SK-N-SH (cell line): ENCODE measurements around the gene UTP3. TPM values are rescaled to one million over a fixed set of nuclear protein-coding genes. Genes with fewer than 3 reads are reported as not detected.
A peak's percentile ranks its signal among the peaks of the same experiment; 100 is the strongest.
"Not testable (repeated sequence)": the region's sequence is repeated elsewhere in the genome, so short reads cannot be mapped to it uniquely, and the experiment has no call there.

ENCODE experiments used
- CTCF ChIA-PET: fragments of 300-600, 350-600 bp; formaldehyde crosslinking; extraction: SDS; loops from one replicate; lab custom pipeline; 2021; lab: Yijun Ruan, JAX
- POLR2A ChIA-PET: fragments of 350-600 bp; sonication (Branson Sonifier 250); formaldehyde crosslinking; extraction: SDS; loops from one replicate; lab custom pipeline; 2020; ENCODE audit warnings: antibody characterized with exemption, inconsistent platforms; lab: Yijun Ruan, JAX
- DNase-seq: peaks from one replicate; pipeline ENCODE4 v3.0.0; 2012
- H2AFZ ChIP-seq: fragments of 200-600 bp; sonication (generic); 2 replicates; pipeline ENCODE4 v1.8.1; 2016; ENCODE audit warnings: antibody characterized with exemption, mild to moderate bottlenecking, low read depth
- H3F3A ChIP-seq: fragments of 200-600 bp; sonication (generic); replicated peaks from 2 replicates; pipeline ENCODE3; 2016; ENCODE audit warnings: antibody characterized with exemption, mild to moderate bottlenecking; ENCODE audit not compliant: insufficient read depth
- H3K27ac ChIP-seq, 2 experiments: fragments of 200-500 bp in 1 of 2; fragments of 200-600 bp in 1 of 2; sonication (Bioruptor generic) in 1 of 2; sonication (generic), shearing (Covaris generic) in 1 of 2; 2 replicates each; pipeline versions ENCODE4 v1.5.1 to v1.6.1; 2014 to 2016; ENCODE audit warnings: low read depth in 2 of 2, inconsistent platforms in 1 of 2, low read length in 1 of 2, mild to moderate bottlenecking in 1 of 2, mixed read lengths in 1 of 2
- H3K27me3 ChIP-seq: fragments of 200-600 bp; sonication (generic), shearing (Covaris generic); 2 replicates; pipeline ENCODE4 v1.6.1; 2016; ENCODE audit warnings: mixed run types; ENCODE audit not compliant: insufficient read depth
- H3K36me3 ChIP-seq, 2 experiments: fragments of 200-500 bp in 1 of 2; fragments of 200-600 bp in 1 of 2; sonication (Bioruptor generic) in 1 of 2; sonication (generic) in 1 of 2; replicated peaks in 1 of 2; 2 replicates each; pipeline versions ENCODE3 to v1.5.1; 2014 to 2016; ENCODE audit warnings: low read length in 1 of 2, mild to moderate bottlenecking in 1 of 2; ENCODE audit not compliant: insufficient read depth in 2 of 2, control insufficient read depth in 1 of 2
- H3K4me1 ChIP-seq, 2 experiments: fragments of 200-500 bp in 1 of 2; fragments of 200-600 bp in 1 of 2; sonication (Bioruptor generic) in 1 of 2; sonication (generic), shearing (Covaris generic) in 1 of 2; 2 replicates each; pipeline versions ENCODE4 v1.5.1 to v1.6.1; 2014 to 2016; ENCODE audit warnings: low read depth in 1 of 2, low read length in 1 of 2, mixed run types in 1 of 2; ENCODE audit not compliant: insufficient read depth in 2 of 2, control insufficient read depth in 1 of 2
- H3K4me2 ChIP-seq: fragments of 200-600 bp; sonication (generic), shearing (Covaris generic); 2 replicates; pipeline ENCODE4 v1.6.1; 2017; ENCODE audit warnings: mixed run types
- H3K4me3 ChIP-seq, 2 experiments: fragments of 200-500 bp in 1 of 2; fragments of 200-600 bp in 1 of 2; sonication (Bioruptor generic) in 1 of 2; sonication (generic), shearing (Covaris generic) in 1 of 2; 2 replicates each; pipeline versions ENCODE4 v1.5.1 to v1.8.1; 2014 to 2016; ENCODE audit warnings: low read depth in 2 of 2, inconsistent platforms in 1 of 2, low read length in 1 of 2, mild to moderate bottlenecking in 1 of 2, mixed read lengths in 1 of 2, moderate library complexity in 1 of 2
- H3K79me2 ChIP-seq: fragments of 200-600 bp; sonication (generic); 2 replicates; pipeline ENCODE4 v1.8.1; 2017; ENCODE audit warnings: mild to moderate bottlenecking; ENCODE audit not compliant: insufficient read depth
- H3K9ac ChIP-seq: fragments of 200-600 bp; sonication (generic); 2 replicates; pipeline ENCODE4 v1.6.1; 2017; ENCODE audit warnings: mixed run types
- H3K9me2 ChIP-seq: fragments of 200-600 bp; sonication (generic); 2 replicates; pipeline ENCODE4 v1.6.1; 2017; ENCODE audit warnings: mixed run types
- H3K9me3 ChIP-seq: fragments of 200-600 bp; sonication (generic); 2 replicates; pipeline ENCODE4 v1.6.1; 2017; ENCODE audit warnings: mixed run types, mild to moderate bottlenecking, moderate library complexity
- H4K20me1 ChIP-seq: fragments of 200-600 bp; sonication (generic); 2 replicates; pipeline ENCODE4 v1.6.1; 2017; ENCODE audit warnings: mild to moderate bottlenecking, mixed run types; ENCODE audit not compliant: insufficient read depth
- EZH2phosphoT487 ChIP-seq: fragments of 200-600 bp; sonication (generic); IDR thresholded peaks from 2 replicates; pipeline ENCODE4 v1.6.1; 2017; ENCODE audit warnings: low read depth, mixed run types, mild to moderate bottlenecking, antibody characterized with exemption, moderate library complexity, borderline replicate concordance
- FOSL2 ChIP-seq: IDR thresholded peaks from 2 replicates; pipeline ENCODE4 v1.4.0; 2012; ENCODE audit warnings: low read depth, mild to moderate bottlenecking, moderate library complexity, borderline replicate concordance
- FOXJ3 ChIP-seq: sonication (generic); formaldehyde crosslinking; IDR thresholded peaks from 2 replicates; pipeline ENCODE4 v1.5.1; 2020; ENCODE audit warnings: mild to moderate bottlenecking, missing genetic modification reagents
- GATA2 ChIP-seq: sonication (generic); formaldehyde crosslinking; IDR thresholded peaks from 2 replicates; pipeline ENCODE4 v1.5.0; 2020; ENCODE audit warnings: mild to moderate bottlenecking, missing genetic modification reagents
- MXI1 ChIP-seq: IDR thresholded peaks from 2 replicates; pipeline ENCODE4 v1.6.1; 2012; ENCODE audit warnings: mild to moderate bottlenecking, low read depth, low read length, improper control_type of control experiment
- NFIC ChIP-seq: IDR thresholded peaks from 2 replicates; pipeline ENCODE4 v1.4.0; 2012; ENCODE audit warnings: borderline replicate concordance
- PBX3 ChIP-seq: IDR thresholded peaks from 2 replicates; pipeline ENCODE4; 2012
- POLR2AphosphoS5 ChIP-seq: IDR thresholded peaks from 2 replicates; pipeline ENCODE4 v1.6.1; 2012; ENCODE audit warnings: low read depth, low read length
- RAD21 ChIP-seq: IDR thresholded peaks from 2 replicates; pipeline ENCODE4 v1.6.1; 2012; ENCODE audit warnings: mild to moderate bottlenecking, low read length
- RCOR1 ChIP-seq: fragments of 150-350 bp; IDR thresholded peaks from 2 replicates; pipeline ENCODE4 v1.6.1; 2017; ENCODE audit warnings: antibody characterized with exemption, low read length
- RFX5 ChIP-seq: IDR thresholded peaks from 2 replicates; pipeline ENCODE4 v1.6.1; 2012; ENCODE audit warnings: mild to moderate bottlenecking, improper control_type of control experiment, low read length
- SIN3A ChIP-seq: IDR thresholded peaks from 2 replicates; pipeline ENCODE4 v1.6.1; 2012; ENCODE audit warnings: low read depth, mild to moderate bottlenecking, low read length, moderate library complexity, borderline replicate concordance
- SMC3 ChIP-seq: IDR thresholded peaks from 2 replicates; pipeline ENCODE4 v1.6.1; 2012; ENCODE audit warnings: low read depth, low read length, improper control_type of control experiment
- TAF1 ChIP-seq: IDR thresholded peaks from 2 replicates; pipeline ENCODE4 v1.6.1; 2012; ENCODE audit warnings: low read depth, mild to moderate bottlenecking, low read length, moderate library complexity, borderline replicate concordance
- TCF12 ChIP-seq: IDR thresholded peaks from 2 replicates; pipeline ENCODE4 v1.4.0; 2012
- WGBS: methylation state at CpG from one replicate; pipeline ENCODE4 v1.1.6; 2017; ENCODE audit warnings: low lambda C conversion rate; 5-methylcytosine and 5-hydroxymethylcytosine counted together
- polyA plus RNA-seq, 3 experiments: library from polyadenylated mRNA; depleted of rRNA; stranded (reverse); fragments of >200 nt; gene quantifications; 2 replicates each; pipeline ENCODE4 v1.2.3, GENCODE V29; 2012
- TF ChIP-seq, protein P1 (sequence below): fragments of 200-600 bp; sonication (generic); IDR thresholded peaks from 2 replicates; pipeline ENCODE4 v1.6.1; 2017; ENCODE audit warnings: antibody characterized with exemption, mild to moderate bottlenecking, moderate library complexity

UTP3 gene
- polyA plus RNA-seq, 1 of the 3 experiments (the other 2 are of a cell fraction), result 36.9 TPM

DNA sequence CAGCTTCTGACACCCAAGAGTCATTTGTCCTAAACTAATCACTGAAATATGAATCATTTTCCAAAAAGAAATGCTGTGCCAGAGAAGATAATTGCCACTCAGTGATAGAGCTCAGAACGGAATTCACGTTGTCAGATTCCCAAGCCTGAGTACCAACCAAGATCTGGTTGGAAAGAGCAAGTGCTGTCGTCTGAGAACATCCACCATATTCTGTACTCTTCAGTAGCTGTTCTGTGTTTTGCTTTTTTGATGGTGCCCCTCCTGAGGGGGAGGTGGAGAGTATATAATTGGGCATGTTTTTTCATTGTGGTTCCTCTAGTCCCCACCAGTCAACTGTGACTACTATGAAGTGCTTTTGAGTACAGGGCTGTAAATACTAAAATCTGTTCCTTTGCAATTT, 46.6 kb downstream of the UTP3 start:
- Histone ChIP-seq H2AFZ (no peak overlapping the region), H3K4me2 (peak overlapping the region; percentile 58), H4K20me1 (peaks cover 68% of the 10 kb centered on the region), H3K9ac (no peak overlapping the region), H3K9me3 (no peaks in the 10 kb centered on the region), H3F3A (peaks cover 16% of the 10 kb centered on the region), H3K79me2 (peaks cover 88% of the 10 kb centered on the region), H3K27ac (peak overlapping the region; percentile 16 to 58; a peak in 3 of 4 replicates), H3K4me3 (peak overlapping the region in 1 of 2 experiments; percentile 21; a peak in 1 of 4 replicates), H3K36me3 (peaks cover 0 to 14% of the 10 kb centered on the region in 2 experiments), H3K27me3 (no peaks in the 10 kb centered on the region), H3K4me1 (peaks cover 0 to under 1% of the 10 kb centered on the region in 2 experiments; a peak in 1 of 4 replicates), H3K9me2 (no peaks in the 10 kb centered on the region)
- no peak for DNase-seq
- CTCF ChIA-PET, result interaction anchor here (0.7 to 2.2 kb wide), 8 partner anchors 9 to 88 kb away, joined by 3 to 10 read pairs (median 4); no protein-coding TSS in a partner anchor
- WGBS, result 88% methylated on average over 3 of the region's 3 CpGs
- TF ChIP-seq EZH2phosphoT487 (no peak), TCF12 (no peak), RAD21 (no peak), TAF1 (no peak), RCOR1 (no peak), POLR2AphosphoS5 (no peak), MXI1 (no peak), RFX5 (no peak), FOXJ3 (no peak), PBX3 (no peak), FOSL2 (no peak), NFIC (no peak), SMC3 (no peak), SIN3A (no peak), GATA2 (no peak)
- TF ChIP-seq, protein P1, sequence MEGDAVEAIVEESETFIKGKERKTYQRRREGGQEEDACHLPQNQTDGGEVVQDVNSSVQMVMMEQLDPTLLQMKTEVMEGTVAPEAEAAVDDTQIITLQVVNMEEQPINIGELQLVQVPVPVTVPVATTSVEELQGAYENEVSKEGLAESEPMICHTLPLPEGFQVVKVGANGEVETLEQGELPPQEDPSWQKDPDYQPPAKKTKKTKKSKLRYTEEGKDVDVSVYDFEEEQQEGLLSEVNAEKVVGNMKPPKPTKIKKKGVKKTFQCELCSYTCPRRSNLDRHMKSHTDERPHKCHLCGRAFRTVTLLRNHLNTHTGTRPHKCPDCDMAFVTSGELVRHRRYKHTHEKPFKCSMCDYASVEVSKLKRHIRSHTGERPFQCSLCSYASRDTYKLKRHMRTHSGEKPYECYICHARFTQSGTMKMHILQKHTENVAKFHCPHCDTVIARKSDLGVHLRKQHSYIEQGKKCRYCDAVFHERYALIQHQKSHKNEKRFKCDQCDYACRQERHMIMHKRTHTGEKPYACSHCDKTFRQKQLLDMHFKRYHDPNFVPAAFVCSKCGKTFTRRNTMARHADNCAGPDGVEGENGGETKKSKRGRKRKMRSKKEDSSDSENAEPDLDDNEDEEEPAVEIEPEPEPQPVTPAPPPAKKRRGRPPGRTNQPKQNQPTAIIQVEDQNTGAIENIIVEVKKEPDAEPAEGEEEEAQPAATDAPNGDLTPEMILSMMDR, result no peak
- POLR2A ChIA-PET, result no interaction called here

- H3K27me3 ChIP-seq, H3K9ac ChIP-seq, H3K4me2 ChIP-seq, H3K9me3 ChIP-seq, POLR2A ChIA-PET, H3K27ac ChIP-seq, H3K9me2 ChIP-seq, H3K4me1 ChIP-seq, H2AFZ ChIP-seq: not testable (repeated sequence)
- Histone ChIP-seq H3F3A (peaks cover 23% of the 10 kb centered on the region), H3K79me2 (peaks cover 88% of the 10 kb centered on the region), H3K36me3 (peaks cover 0 to 11% of the 10 kb centered on the region in 2 experiments), H3K4me3 (peak overlapping the region in 1 of 2 experiments; percentile 6; a peak in 1 of 4 replicates), H4K20me1 (peaks cover 71% of the 10 kb centered on the region)
- peak; percentile 23; the same call in 1 of the 2 replicates for TF ChIP-seq RAD21
- TF ChIP-seq, protein P1, result peak; percentile 64
- 61% methylated on average over 2 of the region's 2 CpGs for WGBS
- DNase-seq, result peak; percentile 16
- CTCF ChIA-PET, result interaction anchor here (1.1 to 2.2 kb wide), 7 partner anchors 10 to 58 kb away, joined by 3 to 10 read pairs (median 5); partner anchors contain the start of gene RUFY3
Observed at GRCh38 chr4:70735915-70736314, 47.6 kb downstream of the UTP3 start.
